SIG-M5 treated with dmso at 0.1 percent for 504 hours (cell line): ENCODE data around the gene RBM23.

Experiments used
- DNase-seq: peaks from one replicate; lab custom pipeline; 2025; ENCODE audit not compliant: unreplicated experiment; lab: John Stamatoyannopoulos, UW

Gene RBM23

GRCh38 chr14:22920697-22921096, 1.7 kb upstream of the RBM23 start:
- DNase-seq, result no peak

- no peak for DNase-seq
These were observed 612 bp upstream of the RBM23 start for GRCh38 chr14:22919601-22919921.

GRCh38 chr14:22915886-22916521, 2.9 kb downstream of the RBM23 start:
- peak; percentile 83 for DNase-seq

GRCh38 chr14:22914836-22915235, 4.1 kb downstream of the RBM23 start:
- peak; percentile 32 for DNase-seq

- DNase-seq, result no peak
These were observed 8.0 kb downstream of the RBM23 start for GRCh38 chr14:22910916-22911315.

- DNase-seq, result peak; percentile 91
These were observed 10.3 kb downstream of the RBM23 start for GRCh38 chr14:22908601-22909000.

- no peak for DNase-seq
These were observed 11.5 kb downstream of the RBM23 start for GRCh38 chr14:22907429-22907828.

GRCh38 chr14:22906073-22906472, 12.9 kb downstream of the RBM23 start:
- DNase-seq, result no peak

- DNase-seq, result no peak
These were observed 13.3 kb downstream of the RBM23 start for GRCh38 chr14:22905627-22906026.

GRCh38 chr14:22903742-22904087, 15.2 kb downstream of the RBM23 start:
- DNase-seq, result no peak

- no peak for DNase-seq
These were observed 17.1 kb downstream of the RBM23 start for GRCh38 chr14:22901799-22902198.

GRCh38 chr14:22900081-22900799, 18.7 kb downstream of the RBM23 start:
- peak; percentile 55 for DNase-seq

- no peak for DNase-seq
These were observed 20.5 kb downstream of the RBM23 start for GRCh38 chr14:22898302-22899090.

- DNase-seq, result no peak
These were observed 21.6 kb downstream of the RBM23 start for GRCh38 chr14:22897357-22897756.

GRCh38 chr14:22896760-22897159, 22.2 kb downstream of the RBM23 start:
- no peak for DNase-seq

- DNase-seq, result no peak
These were observed 22.6 kb downstream of the RBM23 start for GRCh38 chr14:22896356-22896755.

GRCh38 chr14:22895402-22895801, 23.5 kb downstream of the RBM23 start:
- no peak for DNase-seq

GRCh38 chr14:22893706-22894105, 25.2 kb downstream of the RBM23 start:
- DNase-seq, result no peak

GRCh38 chr14:22892488-22892887, 26.5 kb downstream of the RBM23 start:
- no peak for DNase-seq

- DNase-seq, result no peak
These were observed 28.5 kb downstream of the RBM23 start for GRCh38 chr14:22890416-22890815.

GRCh38 chr14:22888662-22889061, 30.3 kb downstream of the RBM23 start:
- DNase-seq, result no peak

GRCh38 chr14:22887990-22888378, 31.0 kb downstream of the RBM23 start:
- no peak for DNase-seq
